GM23338 (cell line): ENCODE results near the gene RAB11A.

Experiments used
- CTCF ChIP-seq, 2 experiments: fragments of 200-600 bp in 1 of 2; sonication (generic) in 1 of 2; conservative IDR thresholded peaks; 2 replicates each; pipeline versions ENCODE4 v1.5.1 to v1.6.1; 2016 to 2017; ENCODE audit warnings: antibody characterized with exemption in 2 of 2, low read depth in 2 of 2, mild to moderate bottlenecking in 2 of 2, moderate library complexity in 1 of 2
- EZH2 ChIP-seq: fragments of 200-600 bp; sonication (generic); IDR thresholded peaks from one replicate; pipeline ENCODE4 v1.8.0; 2017; ENCODE audit warnings: antibody characterized with exemption, mild to moderate bottlenecking, low read depth; ENCODE audit not compliant: unreplicated experiment
- EZH2phosphoT487 ChIP-seq: fragments of 200-600 bp; sonication (generic); IDR thresholded peaks from one replicate; pipeline ENCODE4 v1.8.1; 2018; ENCODE audit warnings: antibody characterized with exemption; ENCODE audit not compliant: unreplicated experiment
- JUNB ChIP-seq: IDR thresholded peaks from one replicate; pipeline ENCODE4 v1.6.1; 2016; ENCODE audit warnings: antibody characterized with exemption; ENCODE audit not compliant: unreplicated experiment
- POLR2AphosphoS5 ChIP-seq: IDR thresholded peaks from 2 replicates; pipeline ENCODE4 v1.6.1; 2016; ENCODE audit warnings: antibody characterized with exemption, low read depth
- REST ChIP-seq: IDR thresholded peaks from one replicate; pipeline ENCODE4 v1.6.1; 2018; ENCODE audit warnings: antibody characterized with exemption; ENCODE audit not compliant: unreplicated experiment

GRCh38 chr15:65922621-65923020 lies 53.3 kb downstream of the RAB11A start:
- TF ChIP-seq EZH2 (no peak), CTCF (conservative IDR thresholded peaks at IDR 0.05; ENCODE audit: low read depth in 2 of 2) (no peak), EZH2phosphoT487 (no peak), POLR2AphosphoS5 (no peak), JUNB (no peak), REST (no peak)
